ENCODE results near the gene LRRC61.

Gene LRRC61

DNA sequence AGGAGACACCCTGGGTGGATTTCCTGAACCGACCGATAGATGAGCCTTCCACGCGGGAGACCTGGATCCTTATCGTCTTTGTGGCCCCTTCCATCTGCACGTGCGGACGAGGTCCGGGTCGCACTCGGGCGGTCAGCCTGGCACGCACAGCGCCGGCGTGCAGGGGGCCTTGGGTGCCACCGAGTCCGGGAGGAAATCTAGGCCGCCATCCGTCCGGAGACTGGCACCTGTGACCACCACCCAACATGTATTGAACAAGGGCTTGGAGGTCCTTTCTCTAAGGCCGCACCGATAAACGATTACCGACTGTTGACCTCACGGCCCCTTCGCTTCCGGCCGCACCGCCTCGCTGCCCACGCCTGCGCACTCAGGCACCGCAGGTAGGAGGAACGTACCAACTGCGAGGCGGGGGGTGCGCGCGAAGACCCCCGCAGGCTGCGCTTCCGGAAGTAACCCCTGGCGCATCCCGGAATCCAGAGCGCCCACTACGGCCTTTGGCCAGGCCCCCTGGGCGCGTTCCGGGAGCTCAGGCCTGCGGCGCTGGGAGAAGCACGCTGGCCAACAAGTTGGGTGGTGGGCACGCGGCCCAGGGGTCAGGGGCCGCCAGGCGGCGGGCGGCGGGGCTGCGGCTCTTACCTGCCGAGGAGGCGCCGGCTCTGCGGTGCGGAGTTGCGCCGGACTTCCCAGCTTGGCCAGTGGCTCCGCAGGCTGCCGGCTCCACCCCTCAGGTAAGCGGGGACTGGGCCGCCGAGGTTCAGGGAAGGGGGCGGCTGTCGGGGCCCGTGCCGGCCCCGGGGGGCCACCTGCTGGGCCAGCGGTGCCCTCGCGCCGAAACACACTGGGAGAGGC is at the start of gene LRRC61, which contains the start of gene ACTR3C (continued):
- peak; percentile 76 for TF ChIP-seq ZBTB20 (tag by site-specific recombination; IDR thresholded peaks at IDR 0.05)
- no peak; the same call in 1 of the 2 replicates for TF ChIP-seq TSHZ1 (tag by site-specific recombination; IDR thresholded peaks at IDR 0.05; ENCODE audit: borderline replicate concordance)
- TF ChIP-seq ZNF19 (tag by site-specific recombination; IDR thresholded peaks at IDR 0.05; ENCODE audit: low read depth): no peak
- TF ChIP-seq ZNF747 (tag by site-specific recombination; IDR thresholded peaks at IDR 0.05): no peak
- no peak for TF ChIP-seq ZNF433 (tag by site-specific recombination; IDR thresholded peaks at IDR 0.05; ENCODE audit: low read depth)
- TF ChIP-seq BCL11A (tag by site-specific recombination; IDR thresholded peaks at IDR 0.05; ENCODE audit: low read depth): peak; percentile 56; the same call in 1 of the 2 replicates
- TF ChIP-seq ZNF843 (tag by site-specific recombination; IDR thresholded peaks at IDR 0.05): no peak
- no peak for TF ChIP-seq ZNF571 (tag by site-specific recombination; IDR thresholded peaks at IDR 0.05)
- TF ChIP-seq INSM2 (tag by site-specific recombination; IDR thresholded peaks at IDR 0.05): no peak
- TF ChIP-seq YY1 (tag by site-specific recombination; IDR thresholded peaks at IDR 0.05): no peak
- TF ChIP-seq, protein P1, sequence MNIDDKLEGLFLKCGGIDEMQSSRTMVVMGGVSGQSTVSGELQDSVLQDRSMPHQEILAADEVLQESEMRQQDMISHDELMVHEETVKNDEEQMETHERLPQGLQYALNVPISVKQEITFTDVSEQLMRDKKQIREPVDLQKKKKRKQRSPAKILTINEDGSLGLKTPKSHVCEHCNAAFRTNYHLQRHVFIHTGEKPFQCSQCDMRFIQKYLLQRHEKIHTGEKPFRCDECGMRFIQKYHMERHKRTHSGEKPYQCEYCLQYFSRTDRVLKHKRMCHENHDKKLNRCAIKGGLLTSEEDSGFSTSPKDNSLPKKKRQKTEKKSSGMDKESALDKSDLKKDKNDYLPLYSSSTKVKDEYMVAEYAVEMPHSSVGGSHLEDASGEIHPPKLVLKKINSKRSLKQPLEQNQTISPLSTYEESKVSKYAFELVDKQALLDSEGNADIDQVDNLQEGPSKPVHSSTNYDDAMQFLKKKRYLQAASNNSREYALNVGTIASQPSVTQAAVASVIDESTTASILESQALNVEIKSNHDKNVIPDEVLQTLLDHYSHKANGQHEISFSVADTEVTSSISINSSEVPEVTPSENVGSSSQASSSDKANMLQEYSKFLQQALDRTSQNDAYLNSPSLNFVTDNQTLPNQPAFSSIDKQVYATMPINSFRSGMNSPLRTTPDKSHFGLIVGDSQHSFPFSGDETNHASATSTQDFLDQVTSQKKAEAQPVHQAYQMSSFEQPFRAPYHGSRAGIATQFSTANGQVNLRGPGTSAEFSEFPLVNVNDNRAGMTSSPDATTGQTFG (tag by site-specific recombination; IDR thresholded peaks at IDR 0.05; ENCODE audit: borderline replicate concordance): no peak
- no peak for TF ChIP-seq MEIS1 (CRISPR knock-in tag; IDR thresholded peaks at IDR 0.05; ENCODE audit: borderline replicate concordance)
- peak; percentile 40; the same call in 1 of the 2 replicates for TF ChIP-seq KLF10 (tag by site-specific recombination; IDR thresholded peaks at IDR 0.05)
- TF ChIP-seq, protein P2, sequence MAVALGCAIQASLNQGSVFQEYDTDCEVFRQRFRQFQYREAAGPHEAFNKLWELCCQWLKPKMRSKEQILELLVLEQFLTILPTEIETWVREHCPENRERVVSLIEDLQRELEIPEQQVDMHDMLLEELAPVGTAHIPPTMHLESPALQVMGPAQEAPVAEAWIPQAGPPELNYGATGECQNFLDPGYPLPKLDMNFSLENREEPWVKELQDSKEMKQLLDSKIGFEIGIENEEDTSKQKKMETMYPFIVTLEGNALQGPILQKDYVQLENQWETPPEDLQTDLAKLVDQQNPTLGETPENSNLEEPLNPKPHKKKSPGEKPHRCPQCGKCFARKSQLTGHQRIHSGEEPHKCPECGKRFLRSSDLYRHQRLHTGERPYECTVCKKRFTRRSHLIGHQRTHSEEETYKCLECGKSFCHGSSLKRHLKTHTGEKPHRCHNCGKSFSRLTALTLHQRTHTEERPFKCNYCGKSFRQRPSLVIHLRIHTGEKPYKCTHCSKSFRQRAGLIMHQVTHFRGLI (tag by site-specific recombination; IDR thresholded peaks at IDR 0.05): no peak; the same call in 1 of the 2 replicates
- TF ChIP-seq ELK4 (IDR thresholded peaks at IDR 0.05; ENCODE audit: borderline replicate concordance, low read depth, low read length): peak; percentile 93; the same call in 1 of the 2 replicates
- TF ChIP-seq ZNF544 (tag by site-specific recombination; IDR thresholded peaks at IDR 0.05): no peak
- no peak for TF ChIP-seq OSR2 (tag by site-specific recombination; IDR thresholded peaks at IDR 0.05)
- no peak for TF ChIP-seq ZNF221 (tag by site-specific recombination; IDR thresholded peaks at IDR 0.05; ENCODE audit: borderline replicate concordance)
- TF ChIP-seq ZNF768 (tag by site-specific recombination; IDR thresholded peaks at IDR 0.05): no peak
- TF ChIP-seq ZNF23 (tag by site-specific recombination; IDR thresholded peaks at IDR 0.05; ENCODE audit: borderline replicate concordance): no peak
- TF ChIP-seq, protein P3, sequence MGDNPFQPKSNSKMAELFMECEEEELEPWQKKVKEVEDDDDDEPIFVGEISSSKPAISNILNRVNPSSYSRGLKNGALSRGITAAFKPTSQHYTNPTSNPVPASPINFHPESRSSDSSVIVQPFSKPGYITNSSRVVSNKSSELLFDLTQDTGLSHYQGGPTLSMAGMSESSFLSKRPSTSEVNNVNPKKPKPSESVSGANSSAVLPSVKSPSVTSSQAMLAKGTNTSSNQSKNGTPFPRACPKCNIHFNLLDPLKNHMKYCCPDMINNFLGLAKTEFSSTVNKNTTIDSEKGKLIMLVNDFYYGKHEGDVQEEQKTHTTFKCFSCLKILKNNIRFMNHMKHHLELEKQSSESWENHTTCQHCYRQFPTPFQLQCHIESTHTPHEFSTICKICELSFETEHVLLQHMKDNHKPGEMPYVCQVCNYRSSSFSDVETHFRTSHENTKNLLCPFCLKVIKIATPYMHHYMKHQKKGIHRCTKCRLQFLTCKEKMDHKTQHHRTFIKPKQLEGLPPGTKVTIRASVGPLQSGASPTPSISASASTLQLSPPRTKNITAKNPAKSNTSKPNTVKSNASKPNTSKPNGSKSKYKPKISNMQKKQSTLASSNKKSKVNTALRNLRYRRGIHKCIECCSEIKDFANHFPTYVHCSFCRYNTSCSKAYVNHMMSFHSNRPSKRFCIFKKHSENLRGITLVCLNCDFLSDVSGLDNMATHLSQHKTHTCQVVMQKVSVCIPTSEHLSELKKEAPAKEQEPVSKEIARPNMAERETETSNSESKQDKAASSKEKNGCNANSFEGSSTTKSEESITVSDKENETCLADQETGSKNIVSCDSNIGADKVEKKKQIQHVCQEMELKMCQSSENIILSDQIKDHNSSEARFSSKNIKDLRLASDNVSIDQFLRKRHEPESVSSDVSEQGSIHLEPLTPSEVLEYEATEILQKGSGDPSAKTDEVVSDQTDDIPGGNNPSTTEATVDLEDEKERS (tag by site-specific recombination; IDR thresholded peaks at IDR 0.05): no peak
- no peak for TF ChIP-seq ZNF626 (tag by site-specific recombination; IDR thresholded peaks at IDR 0.05)
- TF ChIP-seq ZNF48 (tag by site-specific recombination; IDR thresholded peaks at IDR 0.05): no peak
- TF ChIP-seq ZNF366 (tag by site-specific recombination; conservative IDR thresholded peaks at IDR 0.05): no peak
